GM19043 (cell line): ENCODE data around the gene C1RL.

Experiments
- ATAC-seq: cut with Tn5 transposase; IDR thresholded peaks from one replicate; pipeline ENCODE4 v1.9.1; 2021; ENCODE audit warnings: low read depth; ENCODE audit not compliant: unreplicated experiment

Gene C1RL

GRCh38 chr12:7096006-7096932 lies 12.7 kb downstream of the C1RL start:
- no peak for ATAC-seq

- no peak for ATAC-seq
Measured at GRCh38 chr12:7093892-7094291, 15.1 kb downstream of the C1RL start.

- no peak for ATAC-seq
Measured at GRCh38 chr12:7093486-7093885, 15.5 kb downstream of the C1RL start.

- ATAC-seq: no peak
Measured at GRCh38 chr12:7092986-7093460, 16.0 kb downstream of the C1RL start.

GRCh38 chr12:7092229-7092985 lies 16.6 kb downstream of the C1RL start, which contains the start of gene C1R:
Gene C1R, minus strand, starts transcription at chr12:7092445. Its CDS starts 57 bp downstream, at chr12:7092388.
- no peak for ATAC-seq

GRCh38 chr12:7091660-7092228 lies 17.3 kb downstream of the C1RL start:
- ATAC-seq: no peak

GRCh38 chr12:7091171-7091570 lies 17.8 kb downstream of the C1RL start:
- ATAC-seq: no peak

GRCh38 chr12:7090222-7090998 lies 18.6 kb downstream of the C1RL start:
- no peak for ATAC-seq

- ATAC-seq: no peak
Measured at GRCh38 chr12:7089196-7089871, 19.7 kb downstream of the C1RL start.

GRCh38 chr12:7083125-7083524 lies 25.9 kb downstream of the C1RL start:
- no peak for ATAC-seq

- no peak for ATAC-seq
Measured at GRCh38 chr12:7081037-7081436, 28.0 kb downstream of the C1RL start.

GRCh38 chr12:7079826-7080125 lies 29.2 kb downstream of the C1RL start:
- ATAC-seq: no peak

- ATAC-seq: no peak
Measured at GRCh38 chr12:7078163-7078562, 30.9 kb downstream of the C1RL start.

GRCh38 chr12:7076493-7076892 lies 32.5 kb downstream of the C1RL start:
- no peak for ATAC-seq

- ATAC-seq: no peak
Measured at GRCh38 chr12:7075939-7076338, 33.1 kb downstream of the C1RL start.

- ATAC-seq: no peak
Measured at GRCh38 chr12:7075518-7075917, 33.5 kb downstream of the C1RL start.

- ATAC-seq: no peak
Measured at GRCh38 chr12:7073946-7074345, 35.1 kb downstream of the C1RL start.

- ATAC-seq: no peak
Measured at GRCh38 chr12:7072554-7072953, 36.5 kb downstream of the C1RL start.

GRCh38 chr12:7072035-7072434 lies 37.0 kb downstream of the C1RL start:
- ATAC-seq: no peak

GRCh38 chr12:7069386-7069785 lies 39.6 kb downstream of the C1RL start:
- no peak for ATAC-seq
